Liver (tissue), 9 donors: ENCODE results near the gene PCSK6. TPM values are rescaled to one million over a fixed set of nuclear protein-coding genes. Genes with fewer than 3 reads are reported as not detected.
A peak's percentile ranks its signal among the peaks of the same experiment; 100 is the strongest.

ENCODE experiments used
- DNase-seq: peaks from one replicate; pipeline ENCODE4 v3.0.0-alpha.2; 2017; ENCODE audit warnings: low spot score
- H3K27ac ChIP-seq, 2 donors: one replicate each; pipeline ENCODE4 v1.7.0; 2013; ENCODE audit warnings: inconsistent platforms in 2 of 2, low read length in 2 of 2, control low read depth in 1 of 2, low read depth in 1 of 2, mild to moderate bottlenecking in 1 of 2
- H3K27me3 ChIP-seq, 4 donors: one replicate each; pipeline versions ENCODE4 v1.6.1 to v1.7.0; 2013; ENCODE audit warnings: low read length in 3 of 4, inconsistent platforms in 1 of 4, mild to moderate bottlenecking in 1 of 4, moderate library complexity in 1 of 4; ENCODE audit not compliant: control insufficient read depth in 4 of 4, insufficient read depth in 4 of 4
- H3K36me3 ChIP-seq, 4 donors: one replicate each; pipeline versions ENCODE4 v1.6.1 to v1.7.0; 2013; ENCODE audit warnings: low read length in 3 of 4, mild to moderate bottlenecking in 3 of 4, low read depth in 1 of 4, moderate library complexity in 1 of 4; ENCODE audit not compliant: control insufficient read depth in 4 of 4, insufficient read depth in 3 of 4
- H3K4me1 ChIP-seq, 4 donors: one replicate each; pipeline versions ENCODE4 v1.6.1 to v1.7.0; 2013; ENCODE audit warnings: low read length in 3 of 4, mild to moderate bottlenecking in 3 of 4, moderate library complexity in 1 of 4; ENCODE audit not compliant: control insufficient read depth in 4 of 4, insufficient read depth in 4 of 4
- H3K4me3 ChIP-seq, 3 donors: one replicate each; pipeline versions ENCODE4 v1.6.1 to v1.7.0; 2013; ENCODE audit warnings: low read length in 3 of 3, control low read depth in 1 of 3, low read depth in 1 of 3, mild to moderate bottlenecking in 1 of 3
- H3K9ac ChIP-seq, 2 donors: one replicate each; pipeline ENCODE4 v1.7.0; 2013; ENCODE audit warnings: low read length in 2 of 2, mild to moderate bottlenecking in 2 of 2, moderate library complexity in 2 of 2, control low read depth in 1 of 2, low read depth in 1 of 2
- H3K9me3 ChIP-seq, 4 donors: one replicate each; pipeline versions ENCODE4 v1.6.1 to v1.7.0; 2013; ENCODE audit warnings: low read length in 3 of 4; ENCODE audit not compliant: control insufficient read depth in 4 of 4
- ATF3 ChIP-seq: IDR thresholded peaks from 2 replicates; pipeline ENCODE4 v1.6.1; 2016; ENCODE audit warnings: antibody characterized with exemption
- EGR1 ChIP-seq, 2 donors: IDR thresholded peaks; 2 replicates each; pipeline ENCODE4 v1.6.1; 2016 to 2018; ENCODE audit warnings: antibody characterized with exemption in 2 of 2, low read depth in 2 of 2
- FOXA1 ChIP-seq: IDR thresholded peaks from 2 replicates; pipeline ENCODE4 v1.6.1; 2016; ENCODE audit warnings: antibody characterized with exemption
- FOXA2 ChIP-seq: IDR thresholded peaks from 2 replicates; pipeline ENCODE4 v1.6.1; 2016; ENCODE audit warnings: antibody characterized with exemption
- HNF4A ChIP-seq, 2 donors: conservative IDR thresholded peaks; 2 replicates each; pipeline ENCODE4 v1.6.1; 2016; ENCODE audit warnings: antibody characterized with exemption in 2 of 2, mild to moderate bottlenecking in 2 of 2
- HNF4G ChIP-seq: IDR thresholded peaks from 2 replicates; pipeline ENCODE4 v1.6.1; 2016; ENCODE audit warnings: antibody characterized with exemption
- JUND ChIP-seq, 2 donors: IDR thresholded peaks; 2 replicates each; pipeline ENCODE4 v1.6.1; 2016; ENCODE audit warnings: antibody characterized with exemption in 2 of 2
- MAX ChIP-seq: IDR thresholded peaks from 2 replicates; pipeline ENCODE4 v1.6.1; 2016; ENCODE audit warnings: antibody characterized with exemption
- NR2F2 ChIP-seq: IDR thresholded peaks from 2 replicates; pipeline ENCODE4 v1.6.1; 2016; ENCODE audit warnings: antibody characterized with exemption
- RAD21 ChIP-seq, 2 donors: IDR thresholded peaks; 2 replicates each; pipeline ENCODE4 v1.6.1; 2016; ENCODE audit warnings: antibody characterized with exemption in 2 of 2, mild to moderate bottlenecking in 2 of 2
- REST ChIP-seq: IDR thresholded peaks from 2 replicates; pipeline ENCODE4 v1.6.1; 2016; ENCODE audit warnings: antibody characterized with exemption, mild to moderate bottlenecking
- RXRA ChIP-seq, 2 donors: IDR thresholded peaks; 2 replicates each; pipeline ENCODE4 v1.6.1; 2017 to 2018; ENCODE audit warnings: antibody characterized with exemption in 2 of 2, mild to moderate bottlenecking in 1 of 2
- SP1 ChIP-seq: IDR thresholded peaks from 2 replicates; pipeline ENCODE4 v1.6.1; 2018; ENCODE audit warnings: antibody characterized with exemption, mild to moderate bottlenecking
- TAF1 ChIP-seq: conservative IDR thresholded peaks from 2 replicates; pipeline ENCODE4 v1.6.1; 2016; ENCODE audit warnings: antibody characterized with exemption, mild to moderate bottlenecking
- YY1 ChIP-seq: IDR thresholded peaks from 2 replicates; pipeline ENCODE4 v1.6.1; 2016; ENCODE audit warnings: antibody characterized with exemption, mild to moderate bottlenecking
- ZBTB33 ChIP-seq: IDR thresholded peaks from 2 replicates; pipeline ENCODE4 v1.6.1; 2016; ENCODE audit warnings: antibody characterized with exemption
- WGBS: extraction: QIAGEN DNeasy Blood & Tissue Kit; methylation state at CpG from one replicate; pipeline ENCODE4 v1.1.7; 2013; 5-methylcytosine and 5-hydroxymethylcytosine counted together
- polyA plus RNA-seq, 2 donors: library from polyadenylated mRNA; stranded (reverse) in 1 of 2; unstranded in 1 of 2; fragments of 200-250 nt in 1 of 2; fragments of >200 nt in 1 of 2; fragmentation: Nextera tagmentation in 1 of 2; extraction: Ambion mirVana in 1 of 2; gene quantifications; one replicate each; pipeline versions ENCODE4 v1.2.1 to v1.2.3, GENCODE V29; 2013 to 2015
- total RNA-seq, 2 donors: library from RNA; depleted of rRNA; stranded (reverse); fragments of >200 nt; gene quantifications; one replicate each; pipeline ENCODE4 v1.2.3, GENCODE V29; 2014
- donor health status: healthy.
- donor health status: healthy.
- donor health status: healthy.
- donor health status: healthy.
- donor health status: healthy.

Gene PCSK6
- total and polyA plus RNA-seq, 4 donors = 94.8 to 398 (median 168) TPM

- H3K27ac ChIP-seq = peak overlapping the region; percentile 81 to 91
- DNase-seq = no peak
These were observed 35.1 kb downstream of the PCSK6 start for GRCh38 chr15:101454365-101454764.

GRCh38 chr15:101453123-101454120 lies 36.1 kb downstream of the PCSK6 start:
- Histone ChIP-seq H3K9ac (peak overlapping the region in 1 of 2 donors; percentile 81), H3K9me3 (no peaks in the 10 kb centered on the region), H3K4me3 (no peak overlapping the region), H3K4me1 (peaks cover 20 to 84% (median 55%) of the 10 kb centered on the region in 4 donors), H3K27me3 (no peaks in the 10 kb centered on the region), H3K27ac (peak overlapping the region; percentile 81 to 91), H3K36me3 (peaks cover 0 to 1% (median 0%) of the 10 kb centered on the region in 4 donors)
- DNase-seq = no peak
- peak; percentile 42 for TF ChIP-seq SP1
- TF ChIP-seq JUND (IDR thresholded peaks at IDR 0.05) = no peak
- TF ChIP-seq HNF4G = peak; percentile 12
- peak; percentile 60 for TF ChIP-seq REST
- no peak for TF ChIP-seq TAF1
- TF ChIP-seq FOXA1 = no peak
- TF ChIP-seq FOXA2 = no peak
- no peak for TF ChIP-seq ZBTB33
- no peak for TF ChIP-seq EGR1 (IDR thresholded peaks at IDR 0.05; ENCODE audit: low read depth in 2 of 2)
- TF ChIP-seq HNF4A (conservative IDR thresholded peaks at IDR 0.05) = peak; percentile 82 to 86
- peak; percentile 58 to 65 for TF ChIP-seq RXRA (IDR thresholded peaks at IDR 0.05)
- peak; percentile 69 for TF ChIP-seq MAX
- TF ChIP-seq RAD21 (IDR thresholded peaks at IDR 0.05) = peak in 1 of 2 donors; percentile 19
- peak; percentile 71 for TF ChIP-seq YY1
- TF ChIP-seq NR2F2 = no peak
- WGBS = 80% methylated on average over 20 of the region's 20 CpGs

More at GRCh38 chr15:101454365-101454764, 35.1 kb downstream of the PCSK6 start:
- H3K27me3 ChIP-seq = no peaks in the 10 kb centered on the region
- H3K9me3 ChIP-seq = no peaks in the 10 kb centered on the region
- peaks cover 20 to 83% (median 52%) of the 10 kb centered on the region in 4 donors for H3K4me1 ChIP-seq
- TF ChIP-seq NR2F2 = no peak
- no peak for TF ChIP-seq FOXA2
- no peak for TF ChIP-seq FOXA1
- no peak for TF ChIP-seq ATF3
- H3K9ac ChIP-seq = peak overlapping the region; percentile 36 to 55
- peaks cover 0 to 4% (median 0%) of the 10 kb centered on the region in 4 donors for H3K36me3 ChIP-seq
- no peak overlapping the region for H3K4me3 ChIP-seq
- 75% methylated on average over 8 of the region's 8 CpGs for WGBS
